H54 (cell line): Measurements from ENCODE around the gene FER1L5.
A peak's percentile ranks its signal among the peaks of the same experiment; 100 is the strongest.

Experiments used
- DNase-seq: peaks from one replicate; pipeline ENCODE4 v3.0.0; 2011; ENCODE audit warnings: low spot score, mixed read lengths; ENCODE audit not compliant: insufficient read length
- FAIRE-seq: peaks from 3 replicates; lab custom pipeline; 2011; peaks lifted over from hg19 to GRCh38; lab: Jason Lieb, UNC
- POLR2A ChIP-seq: IDR thresholded peaks from 2 replicates; pipeline ENCODE4 v1.6.1; 2011; ENCODE audit warnings: low read depth, mild to moderate bottlenecking, low read length

FER1L5 gene

DNA sequence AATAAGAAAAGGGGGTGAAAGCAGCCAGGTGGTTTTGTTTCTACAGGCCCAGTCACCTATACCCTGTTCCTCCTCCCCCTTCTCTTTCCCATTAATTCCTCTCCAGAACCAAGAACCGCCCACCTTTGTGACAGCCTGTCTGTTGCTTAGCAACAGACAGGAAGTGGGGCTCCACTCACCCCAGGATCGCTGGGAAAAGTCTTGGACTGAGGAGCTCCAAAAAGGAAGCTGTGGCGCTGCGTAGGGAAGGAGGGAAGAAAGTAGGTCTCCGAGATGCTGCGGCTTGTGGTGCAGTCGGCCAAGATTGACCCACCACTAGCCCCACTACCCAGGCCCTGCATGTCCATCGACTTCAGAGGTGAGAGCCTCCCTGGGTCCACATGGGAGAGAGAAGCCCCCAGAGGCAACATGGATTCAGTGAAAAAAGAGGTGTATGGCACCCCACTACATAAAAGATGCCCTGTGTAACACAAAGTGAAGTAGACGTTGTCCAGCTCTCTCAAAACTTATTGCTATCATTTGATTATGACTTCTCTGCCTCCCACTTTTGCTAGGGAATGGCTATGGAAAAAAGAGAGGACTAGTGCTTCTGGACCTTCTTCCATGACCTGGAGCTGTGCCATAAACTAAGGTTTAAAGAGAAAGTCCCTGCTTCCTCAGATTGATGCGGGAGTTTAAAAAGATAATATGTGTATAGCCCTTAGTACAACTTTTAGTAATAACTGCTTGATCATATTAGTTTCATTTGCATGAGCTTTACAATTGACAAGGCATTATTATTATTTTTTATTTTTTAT lies at the start of gene FER1L5:
Gene FER1L5 (plus strand): TSS at position 201 of the 797 bp plus-strand sequence. CDS start 73 bp downstream, at position 274.
- peak; percentile 58; the same call in 1 of the 2 replicates for TF ChIP-seq POLR2A
- FAIRE-seq (no peak), DNase-seq (peak; percentile 77)

DNA sequence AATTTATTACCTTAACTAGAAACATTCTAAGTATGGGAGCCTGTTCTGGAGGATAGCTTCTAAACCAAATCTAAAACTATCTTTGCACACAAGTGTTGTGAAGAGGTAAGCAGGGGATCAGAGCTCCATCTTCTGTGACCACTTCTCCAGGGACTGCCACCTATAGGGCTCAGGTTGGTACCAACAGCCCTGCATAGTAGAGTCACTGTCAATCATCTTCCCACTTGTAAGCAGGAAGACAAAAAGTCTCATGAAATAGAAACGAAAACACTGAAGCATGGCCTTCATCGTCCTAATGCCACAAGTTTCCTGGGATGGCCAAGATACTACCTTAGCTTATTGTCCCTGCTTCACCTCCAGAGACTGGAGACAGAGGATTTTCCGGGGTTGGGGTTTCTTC lies 48.3 kb upstream of the FER1L5 start:
- DNase-seq = no peak
- no peak for FAIRE-seq
- TF ChIP-seq POLR2A = no peak

DNA sequence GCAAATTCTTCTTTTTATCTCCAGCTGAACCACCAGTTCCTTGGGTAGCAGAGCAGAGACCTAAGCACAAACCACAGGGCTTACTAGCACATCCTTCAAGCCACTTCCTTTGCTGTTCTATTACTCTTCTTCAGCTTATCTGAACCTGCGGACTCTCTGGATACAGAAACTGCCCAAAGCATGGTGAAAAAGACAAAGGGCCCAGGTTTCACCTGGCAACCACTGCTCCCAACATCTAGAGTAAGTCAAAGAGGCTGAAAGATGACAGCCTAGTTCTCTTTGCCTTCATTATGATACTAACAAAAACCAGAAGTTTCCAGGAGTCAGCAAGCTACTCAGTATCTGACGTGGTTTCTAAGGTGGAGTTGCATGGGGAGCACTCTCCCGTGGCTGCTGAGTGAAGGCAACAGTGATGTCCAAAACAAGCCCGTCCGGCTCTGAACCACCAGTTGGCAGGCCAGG lies 47.8 kb upstream of the FER1L5 start:
- no peak for DNase-seq
- FAIRE-seq = no peak

DNA sequence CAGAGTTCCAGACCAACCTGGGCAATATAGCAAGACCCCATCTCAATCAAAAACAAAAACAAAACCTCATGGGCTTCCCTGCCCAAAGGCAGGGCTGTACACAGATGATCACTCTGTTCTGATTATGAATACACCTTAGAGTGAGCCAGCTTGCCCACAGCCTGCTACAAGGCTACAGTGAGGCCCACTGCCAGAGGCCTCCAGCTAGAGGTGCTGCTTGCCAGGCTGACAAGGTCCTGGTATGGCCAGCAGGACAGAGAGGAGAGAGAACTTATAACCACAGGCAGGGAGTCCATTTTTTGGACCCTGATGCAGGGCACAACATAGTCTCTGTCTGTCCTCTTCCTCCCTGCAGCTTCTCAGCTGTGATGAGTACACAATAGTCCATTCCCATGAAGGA lies 46.0 kb upstream of the FER1L5 start:
- FAIRE-seq (no peak), DNase-seq (no peak)
- TF ChIP-seq POLR2A = no peak

More for the DNA sequence above, 47.8 kb upstream of the FER1L5 start:
- TF ChIP-seq POLR2A = no peak

DNA sequence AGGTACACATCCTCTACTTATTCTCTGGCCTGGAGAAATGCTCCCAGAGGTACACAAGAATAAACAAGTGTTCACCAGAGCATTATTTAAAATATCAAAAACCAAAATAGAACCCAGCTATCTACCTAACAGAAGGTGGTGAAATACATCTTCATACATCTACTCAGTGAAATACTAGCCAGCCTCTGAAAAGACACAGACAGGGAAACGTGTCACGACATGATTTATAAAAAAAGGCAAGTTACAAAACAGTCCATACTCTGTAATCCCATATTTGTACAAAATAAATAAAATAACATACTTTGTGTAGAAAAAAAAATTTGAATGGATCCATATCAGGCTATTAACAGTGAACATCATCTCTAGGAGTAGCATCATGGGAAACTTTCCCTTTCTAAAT lies 42.6 kb upstream of the FER1L5 start:
- no peak for TF ChIP-seq POLR2A
- no peak for FAIRE-seq
- no peak for DNase-seq

DNA sequence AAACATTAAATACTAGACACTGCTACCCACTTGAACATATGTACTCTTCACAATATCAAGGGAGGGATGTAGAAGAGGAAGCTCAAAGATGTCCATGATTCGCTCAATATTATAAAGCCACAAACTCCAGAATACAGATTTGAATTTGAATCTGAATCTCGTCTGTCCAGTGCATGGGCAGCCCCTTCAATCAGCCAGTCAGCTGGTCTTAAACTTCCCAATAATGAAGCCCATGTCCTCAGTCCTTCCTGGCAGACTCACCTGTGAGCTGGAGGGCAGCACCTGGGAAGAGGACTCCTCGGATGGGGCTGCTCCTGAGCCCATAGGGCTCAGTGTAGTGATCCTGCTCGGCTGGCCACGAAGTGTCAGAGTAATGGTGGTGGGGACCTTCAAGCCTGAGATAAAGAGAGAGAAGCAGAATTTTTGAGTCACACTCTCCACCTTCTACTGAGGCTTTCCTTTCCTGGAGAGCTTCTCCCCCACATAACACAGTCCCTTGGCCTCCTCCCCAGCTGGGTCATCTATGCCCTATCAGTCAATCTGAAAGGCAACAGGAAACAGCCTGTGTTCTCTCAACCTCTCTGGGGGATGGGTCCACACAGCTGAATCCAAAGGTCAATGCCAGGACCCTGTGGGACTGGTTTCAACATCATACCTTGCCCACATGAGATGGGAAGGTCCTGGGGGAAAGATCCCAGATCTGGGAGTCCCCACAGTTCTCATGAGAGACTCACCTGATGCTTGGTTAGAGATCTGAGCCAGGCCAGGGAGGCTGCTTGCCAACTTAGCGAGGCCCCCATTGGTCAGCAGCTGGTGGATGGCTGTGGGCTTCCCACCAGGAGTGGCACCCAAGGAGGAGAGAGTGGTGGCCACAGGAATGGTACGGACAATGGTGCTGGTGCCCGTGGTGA lies 40.9 kb upstream of the FER1L5 start:
- no peak for TF ChIP-seq POLR2A
- FAIRE-seq (no peak), DNase-seq (no peak)

DNA sequence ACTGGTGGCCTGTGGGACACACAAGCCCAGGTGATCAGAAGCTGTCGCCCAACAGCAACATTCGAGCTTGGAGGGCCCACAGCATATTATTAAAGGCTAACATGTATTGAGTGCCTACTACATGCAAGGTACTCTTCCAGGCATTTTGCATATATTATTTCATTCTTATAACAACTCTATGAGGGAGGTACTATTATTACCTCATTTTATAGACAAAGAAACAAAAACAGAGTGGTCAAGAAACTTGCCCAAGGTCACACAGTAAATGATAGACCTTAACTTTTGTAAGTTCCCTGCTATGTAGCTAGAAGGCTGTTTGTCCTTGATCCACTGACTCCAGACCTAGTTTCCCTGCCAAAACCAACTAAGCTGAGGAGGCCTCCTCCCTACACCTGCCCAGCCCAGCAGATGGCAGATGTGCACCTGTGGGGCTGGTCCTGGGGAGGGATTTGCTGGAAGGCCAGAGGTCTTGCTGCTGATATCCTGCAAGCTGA lies 40.2 kb upstream of the FER1L5 start:
- DNase-seq (no peak), FAIRE-seq (no peak)
- no peak for TF ChIP-seq POLR2A

DNA sequence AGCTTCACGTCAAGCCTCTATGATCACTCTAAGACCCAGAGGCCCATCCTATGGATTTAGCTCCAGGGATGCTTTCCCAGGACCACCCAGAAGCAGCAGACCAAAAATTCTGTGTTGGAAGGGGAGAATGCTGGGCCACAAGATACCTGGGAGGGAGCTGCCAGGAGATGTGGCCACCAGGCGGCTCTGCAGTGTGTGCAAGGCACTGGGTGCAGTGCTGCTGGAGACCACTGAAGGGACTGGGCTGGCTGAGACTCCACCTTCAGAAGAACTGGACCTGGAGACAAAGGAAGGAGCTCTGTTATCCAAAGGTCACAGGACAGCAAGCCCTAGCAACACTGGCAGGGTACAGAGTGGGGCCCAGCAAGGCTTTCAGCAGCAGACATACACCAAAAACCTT lies 38.5 kb upstream of the FER1L5 start:
- DNase-seq (no peak), FAIRE-seq (no peak)
- no peak for TF ChIP-seq POLR2A

DNA sequence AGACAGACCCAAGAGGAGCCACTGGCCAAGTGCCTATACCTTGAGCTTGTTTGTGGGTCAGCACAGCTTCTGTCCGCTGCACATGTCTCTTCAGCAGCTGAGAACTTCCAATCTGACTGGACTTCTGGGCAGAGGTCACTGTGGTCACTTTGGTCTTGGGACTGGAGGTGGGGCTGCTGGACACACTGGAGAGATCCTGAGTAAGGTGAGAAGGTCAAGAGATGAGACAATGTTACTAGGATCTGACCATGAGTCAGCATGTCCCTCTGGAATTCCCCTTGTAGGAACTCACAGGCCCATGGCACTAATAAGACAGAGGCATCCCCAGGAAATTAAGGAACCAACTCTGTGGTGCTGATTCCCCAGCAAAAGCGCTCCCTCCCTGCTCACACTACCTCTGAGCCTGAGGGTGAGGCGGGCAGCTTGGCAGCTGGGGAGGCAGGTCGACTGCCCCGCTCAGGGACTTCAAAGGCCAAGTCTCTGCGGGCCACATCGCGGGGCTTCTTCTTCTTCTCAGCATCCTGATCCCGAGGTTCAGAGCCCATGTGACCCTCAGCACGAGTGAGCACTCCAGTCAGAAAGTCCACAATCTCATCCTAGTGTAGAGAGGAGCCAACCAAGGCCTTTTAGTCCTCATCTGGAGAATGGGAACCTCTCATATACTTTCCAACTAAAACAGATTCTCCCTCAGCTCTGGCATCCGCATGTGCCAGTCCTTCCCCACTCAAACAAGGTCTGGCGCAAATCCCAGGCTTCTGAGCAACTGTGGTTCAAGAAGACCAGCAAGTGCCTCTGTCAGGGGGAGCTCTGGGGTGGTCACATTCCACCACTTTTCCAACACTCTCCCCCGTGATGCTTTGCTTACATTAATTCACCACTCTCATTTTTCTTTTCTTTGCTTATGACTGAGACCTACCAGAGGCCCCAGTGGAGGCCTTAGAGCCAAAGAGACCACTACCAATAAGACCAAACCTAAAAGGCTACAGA lies 33.8 kb upstream of the FER1L5 start:
- peak; percentile 50 for DNase-seq
- TF ChIP-seq POLR2A = no peak
- no peak for FAIRE-seq

DNA sequence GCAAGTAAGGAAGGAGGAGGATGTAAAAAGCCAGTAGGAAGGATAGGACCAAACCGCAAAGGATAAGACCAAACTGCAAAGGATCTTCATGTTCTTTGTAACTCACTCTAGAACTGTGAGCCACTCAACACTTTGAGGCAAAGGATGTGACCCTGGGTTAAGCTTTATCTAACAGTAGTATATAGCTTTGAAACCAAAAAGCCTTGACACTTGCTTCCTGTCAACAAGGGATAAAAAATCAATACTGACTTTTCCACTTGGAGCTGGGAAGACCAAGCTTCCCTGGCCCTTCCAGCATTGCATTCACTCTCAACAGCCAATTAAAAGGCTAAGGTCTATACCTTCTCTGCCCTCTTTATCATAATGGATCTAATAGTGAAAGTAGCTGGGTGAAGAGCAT lies 26.4 kb upstream of the FER1L5 start:
- FAIRE-seq (no peak), DNase-seq (no peak)
- TF ChIP-seq POLR2A = no peak

DNA sequence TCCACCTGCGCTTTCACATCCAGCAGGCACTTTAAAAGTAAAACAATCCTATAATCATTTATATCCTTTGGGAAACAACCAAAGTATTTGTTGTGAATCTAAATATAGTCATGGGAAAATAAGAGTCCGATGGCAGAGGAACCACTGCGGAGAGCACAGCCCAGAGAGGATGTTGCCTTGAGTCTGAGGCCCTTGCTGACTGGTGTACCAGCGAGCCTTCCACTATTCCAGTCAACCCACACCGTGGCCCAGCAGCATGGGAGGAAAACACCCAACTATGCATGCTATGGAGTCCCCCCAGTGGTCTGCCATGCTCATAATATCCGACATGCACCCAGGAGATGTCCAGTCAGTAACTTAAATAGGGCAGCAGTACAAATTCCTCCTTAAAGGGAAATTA lies 26.0 kb upstream of the FER1L5 start:
- no peak for TF ChIP-seq POLR2A
- FAIRE-seq (no peak), DNase-seq (no peak)

DNA sequence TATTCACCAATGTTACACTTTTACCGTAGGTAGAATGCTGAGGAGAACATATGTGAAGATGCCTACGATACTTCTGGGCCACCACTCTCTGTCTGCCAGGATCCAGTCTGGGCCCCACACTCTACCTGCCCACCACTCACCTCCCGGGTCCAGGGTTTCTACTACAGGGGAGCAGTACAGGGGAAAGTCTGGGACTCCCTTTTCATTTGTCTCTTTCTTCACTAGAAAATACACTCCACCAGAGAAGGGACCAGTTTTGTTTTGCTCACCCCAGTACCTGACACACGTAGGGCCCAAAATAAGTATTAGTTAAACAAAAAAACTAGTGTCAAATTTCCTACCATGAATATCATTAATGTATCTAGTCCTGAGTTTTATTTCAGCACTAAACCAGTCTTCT lies 25.6 kb upstream of the FER1L5 start:
- DNase-seq = no peak
- no peak for TF ChIP-seq POLR2A
- FAIRE-seq = no peak
